ENCODE data around the gene SLC8A1.

- TF ChIP-seq CTCF (IDR thresholded peaks at IDR 0.05) (no peak), POLR2A (IDR thresholded peaks at IDR 0.05) (no peak)
These were observed 282.0 kb downstream of the SLC8A1 start for GRCh38 chr2:40169856-40170255.
